Right lung (tissue), 5 donors: ENCODE data around the gene IFRD2. TPM values are rescaled to one million over a fixed set of nuclear protein-coding genes. Genes with fewer than 3 reads are reported as not detected.
"Not testable (repeated sequence)": the region's sequence is repeated elsewhere in the genome, so short reads cannot be mapped to it uniquely, and the experiment has no call there.

ENCODE experiments used
- DNase-seq, 2 donors: peaks; one replicate each; pipeline ENCODE4 v3.0.0-alpha.2; 2013
- polyA plus RNA-seq, 5 donors: library from polyadenylated mRNA; unstranded; fragments of 120-200 nt; gene quantifications; one replicate each; pipeline versions ENCODE4 v1.2.1 to v1.2.3, GENCODE V29; 2013; ENCODE audit warnings: inconsistent platforms in 1 of 5, low replicate concordance in 1 of 5; ENCODE audit not compliant: insufficient read length in 5 of 5, insufficient read depth in 1 of 5

IFRD2 gene
- polyA plus RNA-seq, 5 donors, result 26.6 to 46.5 (median 34.0) TPM

DNA sequence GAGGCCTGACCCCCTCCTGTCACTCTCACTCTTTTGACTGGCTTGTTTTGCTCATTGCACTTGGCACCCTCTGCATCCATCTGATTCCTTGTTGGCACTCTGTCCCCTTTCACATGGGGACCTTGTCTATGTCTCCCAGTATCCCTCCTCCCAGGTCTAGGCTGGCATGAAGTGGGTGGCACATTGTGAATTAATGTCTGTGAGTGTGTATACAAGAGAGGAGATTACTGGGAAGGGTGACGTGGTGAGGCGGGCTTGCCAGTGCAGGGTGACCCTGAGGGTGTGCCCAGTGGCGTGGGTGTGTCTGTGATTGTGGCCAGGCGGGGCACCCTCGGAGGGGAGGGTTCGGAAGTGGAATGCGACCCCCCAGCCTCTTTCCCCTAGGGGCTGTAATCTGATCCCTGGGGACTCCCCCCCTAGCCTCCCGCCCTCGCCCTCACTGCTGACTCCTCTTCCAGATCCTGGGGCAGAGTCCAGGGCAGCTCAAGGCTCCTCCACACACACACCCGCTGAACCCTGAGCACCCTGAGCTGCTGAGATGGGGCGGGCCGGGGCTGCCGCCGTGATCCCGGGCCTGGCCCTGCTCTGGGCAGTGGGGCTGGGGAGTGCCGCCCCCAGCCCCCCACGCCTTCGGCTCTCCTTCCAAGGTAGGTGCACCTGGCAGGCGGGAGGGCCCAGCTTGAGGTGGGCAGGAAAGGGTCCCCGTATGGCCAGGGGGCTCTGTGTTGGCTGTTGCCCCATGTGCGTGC, 23.4 kb downstream of the IFRD2 start, which contains the start of gene SEMA3B:
Gene SEMA3B, plus strand, starts transcription at position 445 of the 749 bp plus-strand sequence. Its CDS starts 94 bp downstream, at position 539.
- DNase-seq, result peak in 1 of 2 donors; percentile 52

DNA sequence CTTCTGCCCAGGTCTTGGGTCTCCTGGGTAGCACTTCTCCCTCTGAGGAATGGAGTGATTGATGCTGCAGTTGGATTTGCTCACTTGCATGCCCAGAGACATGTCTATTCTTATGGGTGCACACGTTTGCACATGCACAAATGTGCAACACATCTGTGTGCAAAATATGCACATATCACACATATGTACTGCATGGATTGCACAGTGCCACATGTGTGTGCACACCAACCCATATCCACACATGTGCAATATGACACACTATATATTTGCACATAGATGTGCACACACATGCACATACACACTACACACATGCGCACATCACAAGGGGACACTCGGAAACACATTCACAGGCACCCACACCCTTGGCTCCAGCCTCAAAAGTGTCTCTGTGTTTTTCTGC, 24.0 kb downstream of the IFRD2 start:
- DNase-seq, result no peak

DNA sequence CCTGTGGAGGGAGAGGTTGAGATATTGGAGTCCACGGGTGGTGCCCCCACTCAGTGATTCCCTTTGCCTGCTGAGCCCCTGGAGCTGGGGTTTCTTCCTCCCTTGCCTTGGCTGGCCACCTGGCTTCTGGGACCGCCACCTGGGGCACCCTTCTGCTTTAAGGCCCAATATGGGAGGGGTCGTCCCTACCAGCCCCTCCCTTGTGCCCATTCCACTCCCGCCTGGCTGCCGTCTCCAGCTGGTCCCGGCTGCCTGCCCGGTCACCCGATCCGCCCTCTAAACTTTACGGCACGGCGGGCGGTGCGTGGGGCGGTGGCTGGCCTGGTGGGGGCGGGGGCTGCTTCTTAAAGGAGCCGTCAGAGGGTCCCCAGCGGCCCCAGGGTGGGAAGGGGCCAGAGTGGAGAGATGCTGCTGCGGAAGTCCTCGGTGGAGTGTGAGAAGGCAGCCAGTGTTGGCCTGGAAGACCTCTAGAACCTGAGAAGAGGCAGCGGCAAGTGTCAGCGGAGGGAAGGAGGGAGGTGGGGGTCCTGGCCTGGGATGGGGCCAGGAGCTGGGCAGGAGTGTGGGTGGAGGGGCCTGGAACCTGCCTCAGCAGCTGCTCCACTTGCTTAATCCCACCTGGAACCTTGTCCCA, 24.8 kb downstream of the IFRD2 start:
- DNase-seq, result no peak

DNA sequence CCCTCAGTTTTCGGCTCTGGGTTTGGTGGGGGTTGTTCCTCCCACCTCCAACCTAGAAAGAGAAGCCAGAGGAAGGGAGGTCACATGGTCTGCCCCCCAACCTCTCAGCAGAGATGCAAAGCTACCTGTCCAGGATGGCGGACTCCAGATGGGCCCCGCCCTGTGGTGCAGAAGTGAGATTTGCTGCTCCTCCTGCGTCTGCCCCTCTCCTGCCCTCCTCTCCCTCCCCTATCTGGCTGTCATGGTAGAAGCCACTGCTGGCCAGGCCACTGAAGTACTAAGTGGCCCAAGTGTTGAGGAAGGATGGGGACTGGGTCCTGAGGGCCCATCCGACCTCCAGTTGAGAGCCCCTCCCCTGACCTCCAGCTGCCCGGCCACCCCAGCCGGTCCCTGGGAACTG, 25.4 kb downstream of the IFRD2 start:
- DNase-seq, result no peak

DNA sequence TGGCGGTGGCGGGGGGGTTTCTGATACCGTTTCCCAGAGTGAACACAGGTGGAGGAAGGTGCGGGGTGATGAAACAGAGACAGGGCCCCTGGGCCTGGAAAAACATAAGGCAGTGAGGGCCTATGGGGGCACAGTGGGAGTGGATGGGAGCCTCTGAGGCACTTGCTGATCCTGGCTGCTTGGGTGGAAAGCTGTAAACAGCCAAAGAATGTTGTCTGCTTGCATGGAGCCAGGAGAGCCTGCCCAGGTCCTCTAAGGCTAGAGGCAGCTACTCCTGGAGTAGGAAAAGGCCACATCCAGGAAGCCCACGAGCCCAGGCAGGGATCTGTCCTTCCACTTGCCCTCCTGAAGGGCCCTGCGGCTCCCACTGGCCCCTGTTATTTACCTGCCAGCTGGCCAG, 26.2 kb downstream of the IFRD2 start:
- DNase-seq, result no peak

DNA sequence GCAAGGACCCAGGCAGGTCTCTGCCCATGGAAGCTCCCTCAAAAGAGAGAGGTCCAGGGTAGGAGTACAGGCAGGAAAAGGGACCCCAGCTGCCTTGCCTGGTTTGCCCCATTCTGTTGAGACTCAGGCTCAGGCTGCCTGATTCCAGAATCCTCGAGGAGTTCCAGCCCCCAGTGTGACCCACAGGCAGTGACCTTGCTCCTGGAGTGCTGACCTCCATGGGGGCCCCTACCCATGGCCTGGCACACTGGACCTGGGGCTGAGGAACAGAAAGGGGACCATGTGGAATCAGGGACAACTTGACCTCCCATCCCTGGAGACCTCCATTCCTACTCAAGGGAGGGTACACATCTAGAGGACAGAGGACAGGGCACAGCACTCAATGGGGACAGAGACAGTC, 26.7 kb downstream of the IFRD2 start:
- no peak for DNase-seq

DNA sequence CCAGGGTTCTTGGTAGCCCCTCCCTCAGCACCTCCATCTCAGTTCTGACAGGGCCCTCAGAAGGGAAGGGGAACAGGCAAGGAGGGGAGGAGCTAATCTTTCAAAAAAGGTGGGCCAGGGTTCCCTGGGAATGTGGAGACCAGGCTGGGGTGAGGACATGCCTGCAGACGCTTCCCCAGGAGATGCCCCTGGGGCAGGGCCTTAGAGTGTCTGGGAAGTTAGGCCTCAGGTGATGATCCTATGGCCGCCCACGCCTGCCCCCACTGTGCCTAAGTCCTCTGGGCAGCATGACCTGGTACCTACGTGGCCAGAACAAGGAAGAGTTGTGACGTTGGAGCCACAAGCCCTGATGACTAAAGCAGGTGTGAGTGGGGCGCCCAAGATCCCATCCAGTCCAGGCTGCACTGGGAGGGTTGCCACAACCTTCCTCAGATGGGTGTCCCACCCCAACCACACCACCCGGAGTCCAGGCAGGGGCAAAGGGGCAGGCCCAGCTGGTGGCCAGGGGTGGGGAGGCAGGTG, 27.2 kb downstream of the IFRD2 start:
- no peak for DNase-seq

DNA sequence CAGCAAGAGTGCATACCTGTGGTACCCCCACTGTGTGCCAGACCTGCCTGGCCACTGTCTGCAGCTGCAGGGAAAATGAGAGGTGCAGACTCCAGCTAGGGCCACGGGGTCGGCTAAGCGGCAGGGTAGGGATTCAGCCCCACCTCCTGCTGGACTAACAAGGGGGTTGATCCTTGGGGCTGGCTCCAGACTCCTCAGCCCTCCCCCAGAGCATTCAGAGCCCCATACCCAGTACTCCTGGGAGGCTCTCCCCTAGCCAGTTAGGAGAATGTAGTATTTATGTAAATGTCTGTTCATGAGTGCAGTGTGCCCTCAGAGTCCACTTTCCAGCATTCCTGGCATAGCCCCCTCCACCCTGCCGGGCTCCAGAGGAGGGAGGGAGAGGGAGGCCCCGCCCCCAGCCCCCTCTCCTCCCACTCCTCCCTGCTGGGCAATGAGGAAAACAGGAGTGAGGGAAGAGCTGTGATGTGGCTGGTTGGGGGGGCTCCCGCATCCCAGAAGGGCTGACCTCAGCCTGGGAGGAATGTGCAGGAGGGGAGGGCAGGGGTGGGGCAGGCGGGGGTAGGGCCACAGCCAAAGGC, 27.8 kb downstream of the IFRD2 start:
- DNase-seq, result peak; percentile 88 to 89

DNA sequence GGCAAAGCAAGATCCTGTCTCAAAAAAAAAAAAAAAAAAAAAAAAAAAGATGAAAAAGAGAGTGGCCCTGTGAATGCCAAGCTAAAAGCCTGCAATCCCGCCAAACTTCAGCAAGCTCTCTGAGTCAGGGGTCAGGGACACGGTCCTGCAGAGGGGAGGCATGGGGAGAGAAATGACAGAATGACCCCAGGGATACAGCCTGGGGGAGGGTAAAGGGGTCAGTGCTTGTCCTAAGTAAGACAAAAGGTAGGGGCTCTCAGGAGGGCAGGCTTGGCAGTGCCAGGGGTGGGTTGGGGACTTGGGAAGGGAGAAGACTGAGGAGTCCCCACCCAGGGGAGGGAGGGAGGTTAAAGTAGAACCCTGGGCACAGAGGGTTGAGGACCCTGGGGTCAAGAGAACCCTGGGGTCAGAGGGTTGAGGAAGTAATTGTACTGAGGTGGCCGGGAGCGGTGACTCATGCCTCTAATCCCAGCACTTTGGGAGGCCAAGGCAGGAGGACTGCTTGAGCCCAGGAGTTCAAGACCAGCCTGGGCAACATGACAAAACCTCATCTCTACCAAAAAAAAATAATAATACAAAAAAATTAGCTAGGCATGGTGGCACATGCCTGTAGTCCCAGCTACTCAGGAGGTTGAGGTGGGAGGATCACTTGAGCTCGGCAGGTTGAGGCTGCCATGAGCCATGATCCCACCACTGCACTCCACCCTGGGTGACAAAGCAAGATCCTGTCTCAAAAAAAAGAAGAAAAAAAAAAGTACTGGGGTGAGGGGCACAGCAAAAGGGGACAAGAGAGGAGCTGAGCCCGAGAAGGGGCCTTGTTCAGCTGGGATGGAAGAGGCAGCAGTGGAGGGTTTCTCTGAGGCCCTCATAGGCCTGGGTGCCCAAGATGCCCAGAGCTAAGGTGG, 28.5 kb downstream of the IFRD2 start:
- DNase-seq, result no peak

DNA sequence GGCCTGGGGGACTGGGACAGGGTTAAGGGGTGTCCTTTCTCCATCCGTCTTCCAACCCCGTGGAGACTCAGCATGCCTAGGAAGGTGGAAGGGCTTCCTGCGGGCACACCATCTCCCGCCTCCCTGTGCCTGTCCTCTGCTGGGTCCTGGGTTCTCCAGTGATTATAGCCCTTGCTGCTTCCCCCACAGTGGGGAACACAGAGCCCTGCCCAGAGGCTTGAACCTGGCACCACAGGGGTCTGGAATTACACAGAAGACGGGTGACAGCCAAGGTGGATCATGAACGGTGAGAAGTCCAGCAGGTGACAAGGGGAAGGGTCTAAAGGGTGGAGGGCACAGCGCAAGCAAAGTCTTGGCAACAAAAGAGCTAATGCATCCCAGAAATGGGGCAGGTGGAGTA, 29.5 kb downstream of the IFRD2 start:
- DNase-seq, result no peak

DNA sequence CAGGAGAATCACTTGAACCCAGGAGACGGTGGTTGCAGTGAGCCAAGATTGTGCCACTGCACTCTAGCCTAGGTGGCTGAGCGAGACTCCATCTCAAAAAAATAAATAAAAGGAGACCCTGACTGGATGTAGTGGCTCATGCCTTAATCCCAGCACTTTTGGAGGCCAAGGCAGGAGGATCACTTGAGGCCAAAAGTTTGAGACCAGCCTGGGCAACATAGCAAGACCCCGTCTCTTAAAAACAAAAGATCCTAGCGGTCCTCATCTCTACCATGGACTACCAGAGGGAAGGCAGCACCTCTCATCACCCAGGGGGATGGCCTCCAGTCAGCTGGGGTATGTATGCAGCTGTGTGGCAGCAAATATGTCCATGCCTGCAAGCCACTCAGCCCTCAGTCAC, 30.0 kb downstream of the IFRD2 start:
- DNase-seq, result not testable (repeated sequence)

DNA sequence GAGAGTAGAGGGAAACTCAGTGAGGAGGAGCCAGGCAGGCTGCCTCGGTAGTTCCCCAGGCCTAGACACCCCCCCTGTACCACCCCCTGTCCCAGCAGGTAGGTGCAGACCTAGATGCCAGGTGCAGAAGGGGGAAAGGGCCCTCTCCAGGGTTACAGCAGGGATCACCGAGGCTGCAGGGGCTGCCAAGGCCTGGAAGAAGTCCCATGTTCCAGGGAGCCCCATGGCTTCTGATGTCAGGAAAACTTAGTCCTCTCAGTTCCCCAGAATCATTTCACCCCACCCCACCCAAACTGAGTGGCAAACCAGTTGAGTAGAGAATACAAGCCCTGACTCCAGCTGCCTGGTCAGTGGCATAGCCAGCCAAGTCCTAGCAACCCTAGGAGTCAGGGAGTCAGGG, 30.7 kb downstream of the IFRD2 start:
- no peak for DNase-seq

DNA sequence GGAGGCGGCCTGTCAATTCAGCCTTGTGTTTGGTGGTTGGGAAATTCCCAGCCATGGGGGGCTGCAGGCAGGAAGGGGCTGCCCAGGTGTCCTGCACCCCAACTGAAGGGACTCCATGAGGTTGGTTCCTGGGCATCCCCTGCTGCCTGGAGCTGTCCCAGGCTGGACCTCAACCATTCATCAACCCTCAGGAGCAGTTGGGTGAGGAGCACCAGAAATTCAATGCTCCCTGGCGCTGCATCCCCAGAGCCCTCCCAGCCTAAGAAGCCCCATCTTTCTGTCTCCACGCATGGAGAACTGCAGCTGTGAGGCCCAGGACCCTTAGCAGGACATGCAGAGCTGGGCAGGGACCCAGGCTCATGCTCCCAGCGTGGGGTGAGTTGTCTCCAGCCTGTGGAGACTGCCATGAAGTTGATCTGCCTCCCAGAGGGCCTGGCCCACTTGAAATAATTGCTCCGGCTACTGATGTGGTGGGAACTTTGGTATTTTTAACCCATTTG, 31.2 kb downstream of the IFRD2 start:
- no peak for DNase-seq

DNA sequence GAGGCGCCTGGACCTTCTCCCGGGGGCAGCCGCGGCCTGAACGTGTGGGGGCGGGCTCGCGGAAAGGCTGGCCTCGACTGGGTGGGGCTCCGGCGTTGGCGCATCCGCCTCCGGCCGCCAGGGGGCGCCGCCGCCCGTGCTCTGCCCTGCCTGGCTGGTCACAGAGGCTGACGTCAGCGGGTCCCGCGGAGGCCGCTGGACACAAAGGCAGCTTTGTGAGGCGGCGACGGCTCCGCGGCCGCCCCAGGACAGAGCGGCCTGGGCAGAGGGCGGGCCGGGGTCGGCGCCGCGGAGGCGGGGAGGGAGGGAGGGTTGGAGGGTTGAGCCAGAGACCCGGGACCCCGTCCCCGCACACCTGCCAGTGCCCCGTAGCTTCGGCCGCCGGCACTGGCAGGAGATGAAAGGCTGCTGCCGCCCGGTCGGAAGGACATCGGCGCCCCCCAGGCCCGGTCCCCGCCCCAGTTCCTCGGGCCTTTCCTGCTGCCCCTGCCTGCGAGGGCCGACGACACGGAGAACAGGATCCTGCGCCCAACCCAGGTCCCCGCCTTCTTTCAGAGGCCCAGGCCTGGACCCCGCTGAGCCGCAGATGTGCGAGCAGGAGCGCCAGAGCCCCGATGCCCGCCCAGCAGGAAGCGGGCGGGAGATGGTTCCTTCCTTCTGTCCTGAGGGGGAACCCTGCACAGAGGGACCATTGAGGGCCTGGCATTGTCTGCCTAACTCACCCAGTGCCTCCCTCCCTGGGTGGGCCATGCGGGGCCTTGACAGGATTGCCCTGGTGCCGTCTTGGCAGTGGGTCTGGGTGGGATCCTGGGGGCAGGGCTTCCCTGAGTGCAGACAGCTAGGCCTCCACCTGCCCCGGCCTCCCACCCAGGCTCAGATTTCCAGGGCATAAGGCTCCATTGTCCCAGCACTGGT, 31.9 kb downstream of the IFRD2 start:
- DNase-seq, result peak; percentile 94 to 95

DNA sequence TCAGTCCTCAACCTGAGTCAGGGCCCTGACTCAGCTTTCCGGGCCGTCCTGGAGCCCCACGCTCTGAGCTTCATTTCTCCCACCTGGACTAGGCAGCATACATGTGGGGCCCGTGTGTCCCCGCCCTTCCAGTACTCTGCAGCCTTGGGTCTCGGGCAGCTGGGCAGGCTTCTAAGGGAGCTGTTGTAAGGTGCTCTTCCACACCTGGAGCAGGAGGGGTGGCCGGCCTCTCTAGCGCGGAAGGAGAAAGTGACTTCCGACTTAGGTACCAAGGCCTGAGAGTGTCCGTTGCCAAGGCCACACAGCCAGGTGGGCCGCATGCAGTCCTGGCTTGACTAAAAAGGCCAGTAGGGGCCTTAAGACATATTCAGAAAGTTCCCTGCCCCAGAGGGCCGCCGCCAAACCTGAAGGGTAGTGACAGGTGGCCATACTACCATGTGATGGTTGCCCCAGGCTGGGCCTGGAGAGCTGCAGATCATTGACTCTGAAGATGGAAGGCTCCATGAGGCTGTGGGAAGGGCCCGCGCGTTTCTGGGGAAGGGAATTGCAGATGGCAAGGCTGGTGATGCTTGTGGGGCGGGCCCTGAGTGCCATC, 32.7 kb downstream of the IFRD2 start:
- DNase-seq, result no peak

DNA sequence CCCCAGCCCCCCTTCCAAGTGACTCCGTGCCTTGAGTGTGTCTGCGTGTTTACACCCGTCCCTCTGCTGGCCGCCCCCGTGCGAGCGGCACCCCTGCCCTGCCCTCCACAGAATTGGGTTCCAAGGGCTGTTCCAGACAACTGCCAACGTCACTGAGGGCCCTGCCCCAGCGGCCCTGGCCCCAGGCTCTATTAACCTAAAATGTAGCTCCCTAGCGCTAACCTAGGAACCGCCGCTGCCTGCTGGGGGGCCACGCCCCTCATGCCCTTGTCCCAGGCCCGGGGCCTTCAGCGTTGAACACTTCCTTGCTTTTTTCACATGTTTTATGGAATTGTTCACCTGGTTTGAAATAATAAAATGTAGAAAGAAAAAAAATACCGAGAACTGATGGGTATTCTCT, 33.2 kb downstream of the IFRD2 start:
- no peak for DNase-seq

DNA sequence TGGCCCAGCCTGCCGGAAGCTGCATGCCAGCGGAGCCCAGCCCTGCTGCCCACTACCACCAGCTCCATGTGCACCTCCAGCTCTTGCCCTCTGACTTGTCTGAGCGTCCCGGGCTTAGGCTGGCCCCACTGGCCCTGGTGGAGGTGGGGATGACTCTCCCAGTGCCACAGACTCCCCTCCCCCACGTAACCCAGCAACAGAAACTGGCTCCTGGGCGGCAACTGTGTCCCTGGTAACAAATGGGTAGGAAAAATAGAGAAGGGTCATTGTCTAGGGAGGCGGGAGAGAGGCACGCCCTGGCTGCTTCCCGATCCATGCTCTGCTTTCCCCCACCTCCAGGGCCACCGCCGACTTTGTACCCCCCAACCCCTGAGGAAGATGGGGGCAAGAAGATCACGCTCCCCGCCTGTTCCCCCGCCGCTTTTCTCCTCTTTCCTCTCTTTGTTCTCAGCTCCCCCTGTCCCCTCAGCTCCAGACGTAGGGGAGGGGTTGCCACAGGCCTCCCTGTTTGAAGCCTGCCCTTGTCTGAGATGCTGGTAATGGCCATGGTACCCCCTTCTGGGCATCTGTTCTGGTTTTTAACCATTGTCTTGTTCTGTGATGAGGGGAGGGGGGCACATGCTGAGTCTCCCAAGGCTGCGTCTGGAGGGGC, 34.1 kb downstream of the IFRD2 start:
- DNase-seq, result no peak

DNA sequence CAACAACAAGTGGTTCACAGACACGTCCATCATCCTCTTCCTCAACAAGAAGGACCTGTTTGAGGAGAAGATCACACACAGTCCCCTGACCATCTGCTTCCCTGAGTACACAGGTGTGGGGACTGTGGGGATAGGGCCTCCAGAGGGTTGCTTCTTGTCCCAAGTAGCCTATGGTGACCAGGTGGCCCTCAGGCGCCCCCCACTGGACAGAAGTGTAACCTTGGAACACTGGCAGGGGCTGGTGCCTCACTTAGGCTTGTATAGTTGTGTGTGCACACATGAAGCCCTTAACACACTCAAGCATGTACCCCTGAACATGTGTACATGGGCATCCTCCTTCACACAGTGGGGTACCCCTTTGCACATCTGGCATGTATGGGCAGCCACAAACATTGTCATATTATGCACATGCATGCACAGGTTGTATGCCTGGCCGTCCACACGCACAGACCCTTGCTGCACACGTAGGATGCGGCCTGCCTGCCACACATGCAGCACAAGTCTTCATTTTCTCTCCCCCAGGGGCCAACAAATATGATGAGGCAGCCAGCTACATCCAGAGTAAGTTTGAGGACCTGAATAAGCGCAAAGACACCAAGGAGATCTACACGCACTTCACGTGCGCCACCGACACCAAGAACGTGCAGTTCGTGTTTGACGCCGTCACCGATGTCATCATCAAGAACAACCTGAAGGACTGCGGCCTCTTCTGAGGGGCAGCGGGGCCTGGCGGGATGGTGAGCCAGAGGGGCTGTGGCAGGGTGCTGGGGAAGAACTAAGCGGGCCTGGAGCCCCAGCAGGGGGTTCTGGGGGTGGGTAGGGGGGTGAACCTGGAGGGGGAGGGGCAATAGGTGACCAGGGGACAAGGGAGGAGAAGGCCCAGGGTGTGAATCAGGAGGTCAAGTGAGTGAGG, 35.0 kb downstream of the IFRD2 start:
- DNase-seq, result no peak

DNA sequence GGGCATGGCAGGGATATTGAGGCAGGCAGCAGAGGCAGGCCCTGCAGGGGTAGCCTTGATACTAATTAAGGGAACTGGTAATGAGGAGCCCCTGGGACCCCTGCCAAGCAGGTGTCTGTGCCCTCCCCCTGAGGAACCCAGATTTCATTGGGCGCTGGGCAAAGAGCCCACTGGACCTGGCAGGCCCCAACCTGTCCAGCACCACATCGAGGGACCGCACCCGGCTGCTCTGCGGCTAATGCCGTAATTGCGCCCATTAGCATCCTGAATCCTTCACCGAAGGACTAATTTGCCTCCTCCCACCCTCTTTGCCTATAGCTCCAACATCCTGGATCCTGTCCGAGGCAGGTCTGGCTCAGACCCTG, 37.0 kb downstream of the IFRD2 start:
- DNase-seq, result no peak
